SK-N-SH (cell line): ENCODE measurements around the gene PSMA6. TPM values are rescaled to one million over a fixed set of nuclear protein-coding genes. Genes with fewer than 3 reads are reported as not detected.

ENCODE experiments used
- CTCF ChIA-PET: fragments of 300-600, 350-600 bp; formaldehyde crosslinking; extraction: SDS; loops from one replicate; lab custom pipeline; 2021; lab: Yijun Ruan, JAX
- POLR2A ChIA-PET: fragments of 350-600 bp; sonication (Branson Sonifier 250); formaldehyde crosslinking; extraction: SDS; loops from one replicate; lab custom pipeline; 2020; ENCODE audit warnings: antibody characterized with exemption, inconsistent platforms; lab: Yijun Ruan, JAX
- DNase-seq: peaks from one replicate; pipeline ENCODE4 v3.0.0; 2012
- H2AFZ ChIP-seq: fragments of 200-600 bp; sonication (generic); 2 replicates; pipeline ENCODE4 v1.8.1; 2016; ENCODE audit warnings: antibody characterized with exemption, mild to moderate bottlenecking, low read depth
- H3F3A ChIP-seq: fragments of 200-600 bp; sonication (generic); replicated peaks from 2 replicates; pipeline ENCODE3; 2016; ENCODE audit warnings: antibody characterized with exemption, mild to moderate bottlenecking; ENCODE audit not compliant: insufficient read depth
- H3K27ac ChIP-seq, 2 experiments: fragments of 200-500 bp in 1 of 2; fragments of 200-600 bp in 1 of 2; sonication (Bioruptor generic) in 1 of 2; sonication (generic), shearing (Covaris generic) in 1 of 2; 2 replicates each; pipeline versions ENCODE4 v1.5.1 to v1.6.1; 2014 to 2016; ENCODE audit warnings: low read depth in 2 of 2, inconsistent platforms in 1 of 2, low read length in 1 of 2, mild to moderate bottlenecking in 1 of 2, mixed read lengths in 1 of 2
- H3K27me3 ChIP-seq: fragments of 200-600 bp; sonication (generic), shearing (Covaris generic); 2 replicates; pipeline ENCODE4 v1.6.1; 2016; ENCODE audit warnings: mixed run types; ENCODE audit not compliant: insufficient read depth
- H3K36me3 ChIP-seq, 2 experiments: fragments of 200-500 bp in 1 of 2; fragments of 200-600 bp in 1 of 2; sonication (Bioruptor generic) in 1 of 2; sonication (generic) in 1 of 2; replicated peaks in 1 of 2; 2 replicates each; pipeline versions ENCODE3 to v1.5.1; 2014 to 2016; ENCODE audit warnings: low read length in 1 of 2, mild to moderate bottlenecking in 1 of 2; ENCODE audit not compliant: insufficient read depth in 2 of 2, control insufficient read depth in 1 of 2
- H3K4me1 ChIP-seq, 2 experiments: fragments of 200-500 bp in 1 of 2; fragments of 200-600 bp in 1 of 2; sonication (Bioruptor generic) in 1 of 2; sonication (generic), shearing (Covaris generic) in 1 of 2; 2 replicates each; pipeline versions ENCODE4 v1.5.1 to v1.6.1; 2014 to 2016; ENCODE audit warnings: low read depth in 1 of 2, low read length in 1 of 2, mixed run types in 1 of 2; ENCODE audit not compliant: insufficient read depth in 2 of 2, control insufficient read depth in 1 of 2
- H3K4me2 ChIP-seq: fragments of 200-600 bp; sonication (generic), shearing (Covaris generic); 2 replicates; pipeline ENCODE4 v1.6.1; 2017; ENCODE audit warnings: mixed run types
- H3K4me3 ChIP-seq, 2 experiments: fragments of 200-500 bp in 1 of 2; fragments of 200-600 bp in 1 of 2; sonication (Bioruptor generic) in 1 of 2; sonication (generic), shearing (Covaris generic) in 1 of 2; 2 replicates each; pipeline versions ENCODE4 v1.5.1 to v1.8.1; 2014 to 2016; ENCODE audit warnings: low read depth in 2 of 2, inconsistent platforms in 1 of 2, low read length in 1 of 2, mild to moderate bottlenecking in 1 of 2, mixed read lengths in 1 of 2, moderate library complexity in 1 of 2
- H3K79me2 ChIP-seq: fragments of 200-600 bp; sonication (generic); 2 replicates; pipeline ENCODE4 v1.8.1; 2017; ENCODE audit warnings: mild to moderate bottlenecking; ENCODE audit not compliant: insufficient read depth
- H3K9ac ChIP-seq: fragments of 200-600 bp; sonication (generic); 2 replicates; pipeline ENCODE4 v1.6.1; 2017; ENCODE audit warnings: mixed run types
- H3K9me2 ChIP-seq: fragments of 200-600 bp; sonication (generic); 2 replicates; pipeline ENCODE4 v1.6.1; 2017; ENCODE audit warnings: mixed run types
- H3K9me3 ChIP-seq: fragments of 200-600 bp; sonication (generic); 2 replicates; pipeline ENCODE4 v1.6.1; 2017; ENCODE audit warnings: mixed run types, mild to moderate bottlenecking, moderate library complexity
- H4K20me1 ChIP-seq: fragments of 200-600 bp; sonication (generic); 2 replicates; pipeline ENCODE4 v1.6.1; 2017; ENCODE audit warnings: mild to moderate bottlenecking, mixed run types; ENCODE audit not compliant: insufficient read depth
- CHD2 ChIP-seq: fragments of 150-350 bp; IDR thresholded peaks from 2 replicates; pipeline ENCODE4 v1.6.1; 2018; ENCODE audit warnings: low read length; ENCODE audit not compliant: partially characterized antibody
- ELF1 ChIP-seq: IDR thresholded peaks from 2 replicates; pipeline ENCODE4 v1.4.0; 2012
- EP300 ChIP-seq, 2 experiments: IDR thresholded peaks; 2 replicates each; pipeline versions ENCODE4 v1.4.0 to v1.6.1; 2012; ENCODE audit warnings: borderline replicate concordance in 1 of 2, low read depth in 1 of 2, low read length in 1 of 2
- EZH2phosphoT487 ChIP-seq: fragments of 200-600 bp; sonication (generic); IDR thresholded peaks from 2 replicates; pipeline ENCODE4 v1.6.1; 2017; ENCODE audit warnings: low read depth, mixed run types, mild to moderate bottlenecking, antibody characterized with exemption, moderate library complexity, borderline replicate concordance
- JUND ChIP-seq: IDR thresholded peaks from 2 replicates; pipeline ENCODE4 v1.4.0; 2012
- MAX ChIP-seq: IDR thresholded peaks from 2 replicates; pipeline ENCODE4 v1.4.0; 2012; ENCODE audit warnings: low read depth
- MEF2A ChIP-seq: IDR thresholded peaks from 2 replicates; pipeline ENCODE4 v1.4.0; 2012; ENCODE audit warnings: low read depth, borderline replicate concordance
- MXI1 ChIP-seq: IDR thresholded peaks from 2 replicates; pipeline ENCODE4 v1.6.1; 2012; ENCODE audit warnings: mild to moderate bottlenecking, low read depth, low read length, improper control_type of control experiment
- NRF1 ChIP-seq: IDR thresholded peaks from 2 replicates; pipeline ENCODE4 v1.6.1; 2012; ENCODE audit warnings: low read depth, mild to moderate bottlenecking, low read length
- POLR2AphosphoS5 ChIP-seq: IDR thresholded peaks from 2 replicates; pipeline ENCODE4 v1.6.1; 2012; ENCODE audit warnings: low read depth, low read length
- RAD21 ChIP-seq: IDR thresholded peaks from 2 replicates; pipeline ENCODE4 v1.6.1; 2012; ENCODE audit warnings: mild to moderate bottlenecking, low read length
- RCOR1 ChIP-seq: fragments of 150-350 bp; IDR thresholded peaks from 2 replicates; pipeline ENCODE4 v1.6.1; 2017; ENCODE audit warnings: antibody characterized with exemption, low read length
- RFX5 ChIP-seq: IDR thresholded peaks from 2 replicates; pipeline ENCODE4 v1.6.1; 2012; ENCODE audit warnings: mild to moderate bottlenecking, improper control_type of control experiment, low read length
- RXRA ChIP-seq: IDR thresholded peaks from 2 replicates; pipeline ENCODE4 v1.4.0; 2012; ENCODE audit warnings: low read depth, mild to moderate bottlenecking, borderline replicate concordance
- TAF1 ChIP-seq: IDR thresholded peaks from 2 replicates; pipeline ENCODE4 v1.6.1; 2012; ENCODE audit warnings: low read depth, mild to moderate bottlenecking, low read length, moderate library complexity, borderline replicate concordance
- TEAD4 ChIP-seq: IDR thresholded peaks from 2 replicates; pipeline ENCODE4 v1.4.0; 2012; ENCODE audit warnings: mild to moderate bottlenecking, borderline replicate concordance; ENCODE audit not compliant: insufficient read depth
- ZBTB33 ChIP-seq: IDR thresholded peaks from 2 replicates; pipeline ENCODE4 v1.4.0; 2012; ENCODE audit warnings: low read depth, borderline replicate concordance
- polyA plus RNA-seq, 3 experiments: library from polyadenylated mRNA; depleted of rRNA; stranded (reverse); fragments of >200 nt; gene quantifications; 2 replicates each; pipeline ENCODE4 v1.2.3, GENCODE V29; 2012
- TF ChIP-seq, protein P1 (sequence below): fragments of 200-600 bp; sonication (generic); IDR thresholded peaks from 2 replicates; pipeline ENCODE4 v1.6.1; 2017; ENCODE audit warnings: antibody characterized with exemption, mild to moderate bottlenecking, moderate library complexity
- TF ChIP-seq, protein P2 (sequence below): fragments of 150-350 bp; IDR thresholded peaks from 2 replicates; pipeline ENCODE4 v1.6.1; 2016; ENCODE audit warnings: mild to moderate bottlenecking, low read depth, low read length
- TF ChIP-seq, protein P3 (sequence below): IDR thresholded peaks from 2 replicates; pipeline ENCODE4; 2012

Gene PSMA6
- polyA plus RNA-seq, 1 of the 3 experiments (the other 2 are of a cell fraction) = 174 TPM

DNA sequence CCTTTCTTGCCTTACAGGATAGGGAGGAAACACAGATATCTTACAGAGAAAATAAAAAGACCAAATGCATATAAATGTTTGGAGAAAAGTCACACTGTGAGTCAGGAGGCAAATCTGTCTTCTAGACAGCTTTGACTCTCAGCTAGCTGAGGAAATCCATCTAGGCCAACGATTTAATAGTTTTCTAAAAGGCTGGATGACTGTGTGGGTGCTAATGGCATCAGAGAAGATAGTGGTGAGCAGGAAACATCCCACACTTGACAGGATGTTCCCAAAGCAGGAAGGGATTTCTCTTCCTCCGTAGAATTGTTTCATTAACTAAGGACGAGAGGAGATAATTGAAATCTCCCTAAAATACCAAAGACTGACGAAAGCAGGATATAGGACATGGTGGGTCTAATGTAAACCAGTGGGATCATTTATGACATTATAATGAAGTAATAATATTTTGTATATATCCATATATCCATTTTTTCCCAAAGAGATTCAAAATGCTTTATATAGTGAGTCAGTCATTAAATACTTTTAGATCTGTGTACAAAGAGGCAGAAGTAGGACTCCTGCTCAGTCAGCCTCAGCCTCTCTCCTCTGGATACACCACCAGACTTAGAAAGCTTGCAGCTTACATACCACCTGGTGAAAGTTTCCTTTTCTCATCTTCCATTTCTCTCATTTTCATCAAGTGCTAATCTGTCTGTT is 44.3 kb upstream of the PSMA6 start (continued):
- no peak for TF ChIP-seq ZBTB33
- TF ChIP-seq EP300 (IDR thresholded peaks at IDR 0.05; ENCODE audit: borderline replicate concordance in 1 of 2, low read depth in 1 of 2, low read length in 1 of 2) = no peak
- no peak for TF ChIP-seq RAD21
- TF ChIP-seq EZH2phosphoT487 = no peak
- TF ChIP-seq CHD2 = no peak
- no peak for TF ChIP-seq MAX
- TF ChIP-seq, protein P1, sequence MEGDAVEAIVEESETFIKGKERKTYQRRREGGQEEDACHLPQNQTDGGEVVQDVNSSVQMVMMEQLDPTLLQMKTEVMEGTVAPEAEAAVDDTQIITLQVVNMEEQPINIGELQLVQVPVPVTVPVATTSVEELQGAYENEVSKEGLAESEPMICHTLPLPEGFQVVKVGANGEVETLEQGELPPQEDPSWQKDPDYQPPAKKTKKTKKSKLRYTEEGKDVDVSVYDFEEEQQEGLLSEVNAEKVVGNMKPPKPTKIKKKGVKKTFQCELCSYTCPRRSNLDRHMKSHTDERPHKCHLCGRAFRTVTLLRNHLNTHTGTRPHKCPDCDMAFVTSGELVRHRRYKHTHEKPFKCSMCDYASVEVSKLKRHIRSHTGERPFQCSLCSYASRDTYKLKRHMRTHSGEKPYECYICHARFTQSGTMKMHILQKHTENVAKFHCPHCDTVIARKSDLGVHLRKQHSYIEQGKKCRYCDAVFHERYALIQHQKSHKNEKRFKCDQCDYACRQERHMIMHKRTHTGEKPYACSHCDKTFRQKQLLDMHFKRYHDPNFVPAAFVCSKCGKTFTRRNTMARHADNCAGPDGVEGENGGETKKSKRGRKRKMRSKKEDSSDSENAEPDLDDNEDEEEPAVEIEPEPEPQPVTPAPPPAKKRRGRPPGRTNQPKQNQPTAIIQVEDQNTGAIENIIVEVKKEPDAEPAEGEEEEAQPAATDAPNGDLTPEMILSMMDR = no peak
- TF ChIP-seq JUND = no peak

- H3K9me2 ChIP-seq = no peaks in the 10 kb centered on the region
- POLR2A ChIA-PET = no interaction called here
- no peaks in the 10 kb centered on the region for H3K36me3 ChIP-seq
- H3K79me2 ChIP-seq = no peaks in the 10 kb centered on the region
- no peak overlapping the region for H3K27ac ChIP-seq
- H4K20me1 ChIP-seq = no peaks in the 10 kb centered on the region
- no peaks in the 10 kb centered on the region for H3K4me1 ChIP-seq
- no peaks in the 10 kb centered on the region for H3K27me3 ChIP-seq
- no peak overlapping the region for H2AFZ ChIP-seq
- H3K9ac ChIP-seq = no peak overlapping the region
- no peaks in the 10 kb centered on the region for H3F3A ChIP-seq
- DNase-seq = no peak
- no peak overlapping the region for H3K4me3 ChIP-seq
- TF ChIP-seq TEAD4 (no peak), RXRA (no peak), JUND (no peak), CHD2 (no peak), EP300 (IDR thresholded peaks at IDR 0.05; ENCODE audit: borderline replicate concordance in 1 of 2, low read depth in 1 of 2, low read length in 1 of 2) (no peak), MXI1 (no peak), RFX5 (no peak), ELF1 (no peak), NRF1 (no peak), MEF2A (no peak), POLR2AphosphoS5 (no peak), TAF1 (no peak), RCOR1 (no peak), ZBTB33 (no peak)
- TF ChIP-seq, protein P1 = no peak
- TF ChIP-seq, protein P2, sequence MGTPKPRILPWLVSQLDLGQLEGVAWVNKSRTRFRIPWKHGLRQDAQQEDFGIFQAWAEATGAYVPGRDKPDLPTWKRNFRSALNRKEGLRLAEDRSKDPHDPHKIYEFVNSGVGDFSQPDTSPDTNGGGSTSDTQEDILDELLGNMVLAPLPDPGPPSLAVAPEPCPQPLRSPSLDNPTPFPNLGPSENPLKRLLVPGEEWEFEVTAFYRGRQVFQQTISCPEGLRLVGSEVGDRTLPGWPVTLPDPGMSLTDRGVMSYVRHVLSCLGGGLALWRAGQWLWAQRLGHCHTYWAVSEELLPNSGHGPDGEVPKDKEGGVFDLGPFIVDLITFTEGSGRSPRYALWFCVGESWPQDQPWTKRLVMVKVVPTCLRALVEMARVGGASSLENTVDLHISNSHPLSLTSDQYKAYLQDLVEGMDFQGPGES = no peak
- TF ChIP-seq, protein P3, sequence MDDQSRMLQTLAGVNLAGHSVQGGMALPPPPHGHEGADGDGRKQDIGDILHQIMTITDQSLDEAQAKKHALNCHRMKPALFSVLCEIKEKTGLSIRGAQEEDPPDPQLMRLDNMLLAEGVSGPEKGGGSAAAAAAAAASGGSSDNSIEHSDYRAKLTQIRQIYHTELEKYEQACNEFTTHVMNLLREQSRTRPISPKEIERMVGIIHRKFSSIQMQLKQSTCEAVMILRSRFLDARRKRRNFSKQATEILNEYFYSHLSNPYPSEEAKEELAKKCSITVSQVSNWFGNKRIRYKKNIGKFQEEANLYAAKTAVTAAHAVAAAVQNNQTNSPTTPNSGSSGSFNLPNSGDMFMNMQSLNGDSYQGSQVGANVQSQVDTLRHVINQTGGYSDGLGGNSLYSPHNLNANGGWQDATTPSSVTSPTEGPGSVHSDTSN = no peak
- H3K9me3 ChIP-seq = no peaks in the 10 kb centered on the region
- H3K4me2 ChIP-seq = no peak overlapping the region
- CTCF ChIA-PET = interaction anchor here (1.5 kb wide), 2 partner anchors 18 to 19 kb away, joined by 4 to 5 read pairs; no protein-coding TSS in a partner anchor
Observed at GRCh38 chr14:35248476-35248788, 43.8 kb upstream of the PSMA6 start.
